HK-2 (cell line): ENCODE results near the gene CERS6.
"Not testable (repeated sequence)": the region's sequence is repeated elsewhere in the genome, so short reads cannot be mapped to it uniquely, and the experiment has no call there.

ENCODE experiments used
- DNase-seq: peaks from one replicate; pipeline ENCODE4 v3.0.0-alpha.2; 2018; ENCODE audit not compliant: unreplicated experiment

CERS6 gene

GRCh38 chr2:168641636-168642035, 185.6 kb downstream of the CERS6 start:
- DNase-seq = no peak

- DNase-seq = no peak
Measured at GRCh38 chr2:168642873-168643272, 186.8 kb downstream of the CERS6 start.

- no peak for DNase-seq
Measured at GRCh38 chr2:168643979-168644378, 187.9 kb downstream of the CERS6 start.

- DNase-seq = no peak
Measured at GRCh38 chr2:168645696-168646338, 189.7 kb downstream of the CERS6 start.

DNA sequence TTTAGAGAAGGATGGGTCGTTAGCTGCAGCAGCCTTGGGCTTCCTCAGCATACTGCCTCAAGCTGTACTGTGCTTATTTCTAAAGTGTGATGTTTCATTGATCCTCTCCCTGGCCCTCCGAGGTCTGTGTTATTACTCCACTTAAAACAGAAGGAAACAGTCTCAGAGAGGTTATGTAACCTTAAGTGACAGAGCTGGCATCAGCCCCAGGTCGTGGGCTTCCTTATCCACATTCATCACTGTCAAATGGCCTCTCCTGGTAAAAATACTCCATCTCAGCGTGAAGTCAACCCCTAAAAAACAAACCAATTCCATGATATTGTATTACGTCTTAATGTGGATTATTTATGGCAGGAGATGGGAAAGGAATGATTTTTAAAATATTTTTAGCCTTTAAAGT, 193.0 kb downstream of the CERS6 start:
- no peak for DNase-seq

- DNase-seq = no peak
Measured at GRCh38 chr2:168649562-168649961, 193.5 kb downstream of the CERS6 start.

DNA sequence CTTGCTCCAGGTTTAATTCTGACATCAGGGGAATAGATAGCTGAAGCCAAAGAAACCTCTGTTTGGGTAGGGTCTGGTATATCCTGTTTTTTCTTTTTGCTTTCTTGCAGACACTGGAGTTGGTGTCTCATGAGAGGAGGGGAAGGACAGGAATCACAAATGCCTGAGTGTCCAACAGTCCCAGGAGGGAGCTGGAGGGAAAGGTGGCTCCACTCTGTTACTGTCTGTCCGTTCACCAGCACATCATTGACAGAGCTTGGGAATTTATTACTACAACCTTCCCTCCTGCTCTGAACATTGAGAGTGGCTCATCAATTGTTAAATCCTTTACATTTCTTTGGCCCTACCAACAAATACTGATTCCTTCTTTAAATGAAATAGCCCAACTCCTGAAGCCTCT, 194.1 kb downstream of the CERS6 start:
- DNase-seq = no peak

GRCh38 chr2:168650781-168651180, 194.7 kb downstream of the CERS6 start:
- DNase-seq = no peak

- DNase-seq = no peak
Measured at GRCh38 chr2:168652997-168653921, 197.2 kb downstream of the CERS6 start.

DNA sequence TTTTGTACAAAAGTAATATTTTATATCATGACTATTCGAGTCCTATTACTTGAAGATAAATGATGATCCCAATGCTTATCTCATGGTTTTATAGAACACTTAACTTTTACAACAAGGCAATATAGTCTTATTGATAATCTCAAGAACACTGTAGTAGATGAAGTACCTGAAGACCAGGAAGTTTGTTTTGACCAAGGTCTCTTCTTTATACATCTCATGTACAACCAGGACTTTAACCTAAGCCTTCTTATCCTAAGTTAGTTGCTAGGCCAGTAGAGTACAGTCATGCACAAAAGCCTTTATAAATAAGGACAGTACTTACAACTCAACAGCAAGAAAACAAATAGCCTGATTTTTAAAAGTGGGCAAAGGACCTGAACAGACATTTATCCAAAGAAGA, 198.6 kb downstream of the CERS6 start:
- DNase-seq = no peak

DNA sequence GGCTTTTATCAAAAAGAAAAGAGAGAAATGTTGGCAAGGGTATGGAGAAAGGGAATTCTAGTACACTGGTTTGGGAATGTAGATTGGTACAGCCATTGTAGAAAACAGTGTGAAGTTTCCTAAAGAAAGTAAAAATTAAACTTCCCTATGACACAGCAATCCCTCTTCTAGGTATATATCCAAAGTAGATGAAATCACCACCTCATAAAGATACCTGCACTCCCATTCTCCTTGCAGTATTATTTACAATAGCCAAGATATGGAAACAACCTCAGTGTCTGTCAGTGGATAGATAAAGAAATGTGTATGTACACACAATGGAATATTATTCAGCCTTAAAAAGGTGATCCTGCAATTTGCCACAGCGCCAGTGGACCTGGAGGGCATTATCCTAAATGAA, 199.1 kb downstream of the CERS6 start:
- DNase-seq = no peak

GRCh38 chr2:168657378-168657777, 201.3 kb downstream of the CERS6 start:
- not testable (repeated sequence) for DNase-seq

GRCh38 chr2:168658706-168659105, 202.6 kb downstream of the CERS6 start:
- no peak for DNase-seq

- DNase-seq = no peak
Measured at GRCh38 chr2:168660870-168661862, 205.1 kb downstream of the CERS6 start.

DNA sequence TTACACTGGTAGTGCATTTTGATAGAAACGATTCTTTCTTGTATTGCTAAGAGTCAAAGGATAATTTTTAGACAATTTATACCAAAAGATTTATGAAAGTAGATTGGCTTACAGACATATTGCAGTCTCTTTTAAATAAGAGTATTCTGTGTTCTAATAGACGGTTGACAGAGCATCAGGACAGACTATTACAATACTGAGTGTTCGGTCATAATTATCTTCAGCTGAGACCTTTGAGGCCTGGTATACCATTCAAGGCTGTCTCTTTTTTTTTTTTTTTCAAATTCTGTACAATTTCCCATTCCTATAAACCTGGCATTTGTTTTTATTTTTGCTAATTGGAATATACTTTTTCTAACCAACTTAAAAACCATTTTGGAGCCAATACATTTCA, 205.8 kb downstream of the CERS6 start:
- DNase-seq = no peak

GRCh38 chr2:168662651-168663208, 206.7 kb downstream of the CERS6 start:
- no peak for DNase-seq

DNA sequence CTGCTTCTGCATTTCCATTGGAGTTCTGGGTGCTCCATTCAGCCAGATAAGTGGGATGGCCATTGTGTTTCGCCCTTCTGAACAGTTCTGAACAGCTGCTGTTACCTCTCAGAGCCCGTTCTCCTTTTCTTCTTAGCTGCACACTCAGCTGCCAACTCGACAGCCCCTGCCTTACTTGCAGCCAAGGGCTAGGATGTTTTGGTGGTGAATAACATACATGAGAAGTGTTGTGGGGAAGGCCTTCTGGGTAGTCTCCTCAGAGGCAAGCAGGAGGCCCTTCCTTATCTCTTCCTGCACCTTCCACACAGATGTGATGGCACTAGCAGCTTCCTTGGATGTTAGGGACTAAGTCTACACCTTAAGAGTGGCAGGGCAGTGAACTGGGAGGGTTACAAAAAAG, 207.9 kb downstream of the CERS6 start:
- DNase-seq = no peak

DNA sequence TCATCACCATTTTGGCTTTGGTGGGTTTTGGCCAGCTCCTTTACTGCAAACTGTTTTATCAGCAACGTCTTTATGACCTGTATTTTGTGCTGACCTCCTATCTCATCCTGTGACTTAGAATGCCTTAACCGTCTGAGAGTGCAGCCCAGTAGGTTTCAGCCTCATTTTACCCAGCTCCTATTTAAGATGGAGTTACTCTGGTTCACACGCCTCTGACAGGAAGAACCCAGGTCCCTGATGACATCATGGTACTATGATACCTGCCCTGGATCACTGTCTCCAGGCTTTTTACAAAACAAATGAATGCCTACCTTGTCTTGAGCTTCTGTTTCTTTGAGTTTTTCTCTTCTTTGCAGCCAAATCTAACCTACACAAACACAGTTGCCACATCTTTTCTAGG, 208.6 kb downstream of the CERS6 start:
- DNase-seq = not testable (repeated sequence)

GRCh38 chr2:168666339-168666738, 210.3 kb downstream of the CERS6 start:
- DNase-seq = no peak

DNA sequence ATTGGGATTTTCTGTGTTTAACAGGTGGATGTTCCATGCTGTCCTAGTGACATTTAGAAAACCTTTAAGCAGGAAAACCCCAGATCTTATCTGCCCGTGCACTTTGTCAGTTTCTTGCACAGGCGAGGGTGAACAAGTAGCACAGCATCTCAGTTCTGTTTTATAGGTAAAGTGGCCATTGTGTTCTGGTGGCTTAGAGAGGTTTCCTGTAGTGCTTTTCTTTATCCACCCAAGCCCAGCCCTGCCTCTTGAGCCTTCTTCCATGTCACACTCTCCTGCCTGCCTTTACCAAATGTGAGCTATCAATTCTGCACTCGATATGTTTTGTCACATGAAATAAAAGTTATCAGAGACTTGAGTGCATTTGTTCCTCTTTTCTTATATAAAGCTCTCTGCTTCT, 211.1 kb downstream of the CERS6 start:
- no peak for DNase-seq

GRCh38 chr2:168669151-168669550, 213.1 kb downstream of the CERS6 start:
- DNase-seq = no peak

DNA sequence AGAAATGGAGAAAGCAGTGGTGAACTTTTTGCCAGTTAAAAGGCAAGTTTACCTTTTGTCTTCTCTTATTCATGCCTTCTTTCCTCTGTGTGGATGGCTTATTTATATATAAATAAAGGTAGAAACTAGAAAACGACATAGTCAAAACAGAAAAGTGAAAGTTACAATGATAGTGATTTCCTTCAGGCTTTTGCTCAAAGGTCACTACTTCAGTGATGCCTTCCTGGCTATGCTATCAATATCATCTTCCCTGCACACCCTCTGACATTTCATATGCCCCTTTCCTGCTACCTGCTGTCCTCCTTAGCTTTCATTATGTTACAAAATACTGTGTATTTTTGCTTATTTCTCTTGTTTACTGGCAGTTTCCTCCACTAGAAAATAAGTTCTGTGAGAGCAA, 214.4 kb downstream of the CERS6 start:
- DNase-seq = no peak
